NOMO-1 treated with dmso at 0.1 percent for 144 hours (cell line): ENCODE data around the gene PRDM16.

ENCODE experiments used
- DNase-seq: peaks from one replicate; lab custom pipeline; 2025; ENCODE audit not compliant: unreplicated experiment; lab: John Stamatoyannopoulos, UW

The PRDM16 gene

GRCh38 chr1:3219791-3220467 lies 150.9 kb downstream of the PRDM16 start:
- no peak for DNase-seq

- DNase-seq, result no peak
Measured at GRCh38 chr1:3221112-3222041, 152.4 kb downstream of the PRDM16 start.

- DNase-seq, result peak; percentile 61
Measured at GRCh38 chr1:3222042-3222692, 153.2 kb downstream of the PRDM16 start.

- DNase-seq, result no peak
Measured at GRCh38 chr1:3225661-3226060, 156.7 kb downstream of the PRDM16 start.

GRCh38 chr1:3226191-3226590 lies 157.2 kb downstream of the PRDM16 start:
- DNase-seq, result no peak

GRCh38 chr1:3226701-3227350 lies 157.8 kb downstream of the PRDM16 start:
- DNase-seq, result no peak

- no peak for DNase-seq
Measured at GRCh38 chr1:3227351-3227704, 158.3 kb downstream of the PRDM16 start.

- no peak for DNase-seq
Measured at GRCh38 chr1:3227893-3228292, 158.9 kb downstream of the PRDM16 start.

GRCh38 chr1:3229081-3229725 lies 160.2 kb downstream of the PRDM16 start:
- no peak for DNase-seq

- DNase-seq, result no peak
Measured at GRCh38 chr1:3230553-3230952, 161.6 kb downstream of the PRDM16 start.

- DNase-seq, result no peak
Measured at GRCh38 chr1:3231245-3231644, 162.2 kb downstream of the PRDM16 start.

- no peak for DNase-seq
Measured at GRCh38 chr1:3231826-3232225, 162.8 kb downstream of the PRDM16 start.

- no peak for DNase-seq
Measured at GRCh38 chr1:3233031-3233430, 164.0 kb downstream of the PRDM16 start.

GRCh38 chr1:3233551-3233950 lies 164.5 kb downstream of the PRDM16 start:
- no peak for DNase-seq

GRCh38 chr1:3234281-3234680 lies 165.3 kb downstream of the PRDM16 start:
- no peak for DNase-seq

GRCh38 chr1:3234956-3235355 lies 166.0 kb downstream of the PRDM16 start:
- no peak for DNase-seq

GRCh38 chr1:3235496-3235895 lies 166.5 kb downstream of the PRDM16 start:
- DNase-seq, result no peak

- DNase-seq, result no peak
Measured at GRCh38 chr1:3236361-3236760, 167.4 kb downstream of the PRDM16 start.

GRCh38 chr1:3236955-3237354 lies 168.0 kb downstream of the PRDM16 start:
- DNase-seq, result no peak

- DNase-seq, result no peak
Measured at GRCh38 chr1:3237570-3237969, 168.6 kb downstream of the PRDM16 start.
